Activated naive CD8-positive, alpha-beta T cell treated with anti-CD3 and anti-CD28 coated beads, Interleukin-2, amount 50 U/mL, for 24 hours (primary cell): ENCODE results near the gene CTF1.

Experiments
- ATAC-seq: fragments of 150-1000 bp; cut with Tn5 transposase; one replicate; pipeline ENCODE4 v1.10.0; 2021
- DNase-seq: peaks from one replicate; pipeline ENCODE4 v3.0.0; 2021
- H3K27ac Mint-ChIP-seq: one replicate; pipeline ENCODE4 v1.8.0; 2021; ENCODE audit warnings: mild to moderate bottlenecking, mixed read lengths
- H3K27me3 Mint-ChIP-seq: one replicate; pipeline ENCODE4 v1.8.0; 2021; ENCODE audit warnings: mixed read lengths
- H3K36me3 Mint-ChIP-seq: one replicate; pipeline ENCODE4 v1.8.0; 2021; ENCODE audit warnings: low read depth, mixed read lengths
- H3K4me1 Mint-ChIP-seq: one replicate; pipeline ENCODE4 v1.8.0; 2021; ENCODE audit warnings: mixed read lengths
- H3K4me3 Mint-ChIP-seq: one replicate; pipeline ENCODE4 v1.8.0; 2021; ENCODE audit warnings: mild to moderate bottlenecking, moderate library complexity, mixed read lengths
- H3K9me3 Mint-ChIP-seq: one replicate; pipeline ENCODE4 v1.8.0; 2021; ENCODE audit warnings: mixed read lengths

The CTF1 gene

GRCh38 chr16:30894540-30895368 is 1.7 kb upstream of the CTF1 start:
- no peaks in the 10 kb centered on the region for H3K27me3 Mint-ChIP-seq
- peak overlapping the region; percentile 82 for H3K27ac Mint-ChIP-seq
- DNase-seq, result no peak
- H3K36me3 Mint-ChIP-seq, result peaks cover 8% of the 10 kb centered on the region
- peaks cover 44% of the 10 kb centered on the region for H3K4me1 Mint-ChIP-seq
- peak overlapping the region; percentile 70 for H3K4me3 Mint-ChIP-seq
- no peak for ATAC-seq
- no peaks in the 10 kb centered on the region for H3K9me3 Mint-ChIP-seq

GRCh38 chr16:30895627-30896260 is 670 bp upstream of the CTF1 start:
- Mint-ChIP-seq H3K27ac (peak overlapping the region; percentile 72), H3K36me3 (peaks cover 7% of the 10 kb centered on the region), H3K4me1 (peaks cover 44% of the 10 kb centered on the region), H3K9me3 (no peaks in the 10 kb centered on the region), H3K4me3 (peak overlapping the region; percentile 64), H3K27me3 (no peaks in the 10 kb centered on the region)
- no peak for ATAC-seq
- DNase-seq, result no peak

- peaks cover 2% of the 10 kb centered on the region for H3K36me3 Mint-ChIP-seq
- ATAC-seq (peak; percentile 55), DNase-seq (peak; percentile 85)
- H3K9me3 Mint-ChIP-seq, result no peaks in the 10 kb centered on the region
- peak overlapping the region; percentile 64 for H3K4me3 Mint-ChIP-seq
- H3K27me3 Mint-ChIP-seq, result no peaks in the 10 kb centered on the region
- peak overlapping the region; percentile 72 for H3K27ac Mint-ChIP-seq
- H3K4me1 Mint-ChIP-seq, result peaks cover 49% of the 10 kb centered on the region
Observed at GRCh38 chr16:30896889-30897733, 697 bp downstream of the CTF1 start.

GRCh38 chr16:30899794-30900193 is 3.4 kb downstream of the CTF1 start:
- Mint-ChIP-seq H3K4me1 (peaks cover 45% of the 10 kb centered on the region), H3K27me3 (no peaks in the 10 kb centered on the region), H3K36me3 (no peaks in the 10 kb centered on the region), H3K4me3 (no peak overlapping the region), H3K27ac (no peak overlapping the region), H3K9me3 (peaks cover 5% of the 10 kb centered on the region)
- DNase-seq (no peak), ATAC-seq (no peak)

- no peaks in the 10 kb centered on the region for H3K36me3 Mint-ChIP-seq
- peaks cover 39% of the 10 kb centered on the region for H3K4me1 Mint-ChIP-seq
- peaks cover 5% of the 10 kb centered on the region for H3K9me3 Mint-ChIP-seq
- no peak for ATAC-seq
- H3K4me3 Mint-ChIP-seq, result no peak overlapping the region
- no peaks in the 10 kb centered on the region for H3K27me3 Mint-ChIP-seq
- DNase-seq, result no peak
- no peak overlapping the region for H3K27ac Mint-ChIP-seq
Observed at GRCh38 chr16:30900588-30900987, 4.2 kb downstream of the CTF1 start.

GRCh38 chr16:30901201-30902028 is 5.0 kb downstream of the CTF1 start:
- no peak for DNase-seq
- peak overlapping the region; percentile 71 for H3K4me3 Mint-ChIP-seq
- no peaks in the 10 kb centered on the region for H3K27me3 Mint-ChIP-seq
- no peaks in the 10 kb centered on the region for H3K36me3 Mint-ChIP-seq
- ATAC-seq, result no peak
- H3K9me3 Mint-ChIP-seq, result peaks cover 5% of the 10 kb centered on the region
- H3K4me1 Mint-ChIP-seq, result peaks cover 33% of the 10 kb centered on the region
- peak overlapping the region; percentile 70 for H3K27ac Mint-ChIP-seq

- H3K9me3 Mint-ChIP-seq, result peaks cover 5% of the 10 kb centered on the region
- H3K4me1 Mint-ChIP-seq, result peaks cover 26% of the 10 kb centered on the region
- peak; percentile 68 for DNase-seq
- ATAC-seq, result peak; percentile 79
- peak overlapping the region; percentile 98 for H3K27ac Mint-ChIP-seq
- H3K36me3 Mint-ChIP-seq, result no peaks in the 10 kb centered on the region
- H3K4me3 Mint-ChIP-seq, result peak overlapping the region; percentile 89
- H3K27me3 Mint-ChIP-seq, result no peaks in the 10 kb centered on the region
Observed at GRCh38 chr16:30902029-30902972, 5.9 kb downstream of the CTF1 start.

GRCh38 chr16:30903002-30903401 is 6.6 kb downstream of the CTF1 start:
- H3K4me1 Mint-ChIP-seq, result peaks cover 25% of the 10 kb centered on the region
- ATAC-seq (peak; percentile 48), DNase-seq (peak; percentile 45)
- peak overlapping the region; percentile 89 for H3K4me3 Mint-ChIP-seq
- peak overlapping the region; percentile 98 for H3K27ac Mint-ChIP-seq
- peaks cover 5% of the 10 kb centered on the region for H3K9me3 Mint-ChIP-seq
- no peaks in the 10 kb centered on the region for H3K36me3 Mint-ChIP-seq
- no peaks in the 10 kb centered on the region for H3K27me3 Mint-ChIP-seq

GRCh38 chr16:30903596-30903995 is 7.2 kb downstream of the CTF1 start:
- Mint-ChIP-seq H3K4me1 (peaks cover 25% of the 10 kb centered on the region), H3K4me3 (no peak overlapping the region), H3K36me3 (no peaks in the 10 kb centered on the region), H3K9me3 (peaks cover 5% of the 10 kb centered on the region), H3K27me3 (no peaks in the 10 kb centered on the region), H3K27ac (peak overlapping the region; percentile 98)
- DNase-seq, result peak; percentile 25
- ATAC-seq, result no peak

GRCh38 chr16:30904114-30904780 is 7.8 kb downstream of the CTF1 start:
- no peaks in the 10 kb centered on the region for H3K36me3 Mint-ChIP-seq
- DNase-seq (no peak), ATAC-seq (no peak)
- H3K27ac Mint-ChIP-seq, result peak overlapping the region; percentile 98
- H3K9me3 Mint-ChIP-seq, result peaks cover 5% of the 10 kb centered on the region
- H3K4me3 Mint-ChIP-seq, result no peak overlapping the region
- H3K27me3 Mint-ChIP-seq, result no peaks in the 10 kb centered on the region
- peaks cover 25% of the 10 kb centered on the region for H3K4me1 Mint-ChIP-seq

GRCh38 chr16:30907064-30907463 is 10.7 kb downstream of the CTF1 start:
- no peaks in the 10 kb centered on the region for H3K36me3 Mint-ChIP-seq

GRCh38 chr16:30910427-30911029 is 14.1 kb downstream of the CTF1 start:
- H3K27me3 Mint-ChIP-seq, result no peaks in the 10 kb centered on the region
- H3K27ac Mint-ChIP-seq, result no peak overlapping the region
- DNase-seq (no peak), ATAC-seq (no peak)
- peaks cover 3% of the 10 kb centered on the region for H3K4me1 Mint-ChIP-seq
- H3K4me3 Mint-ChIP-seq, result no peak overlapping the region
- no peaks in the 10 kb centered on the region for H3K36me3 Mint-ChIP-seq
- H3K9me3 Mint-ChIP-seq, result no peaks in the 10 kb centered on the region

More at GRCh38 chr16:30907064-30907463, 10.7 kb downstream of the CTF1 start:
- Mint-ChIP-seq H3K4me1 (peaks cover 19% of the 10 kb centered on the region), H3K9me3 (peaks cover 5% of the 10 kb centered on the region), H3K27ac (no peak overlapping the region), H3K27me3 (no peaks in the 10 kb centered on the region), H3K4me3 (no peak overlapping the region)
- no peak for DNase-seq
- ATAC-seq, result no peak
